ENCODE results near the gene TIMP3.

The TIMP3 gene

DNA sequence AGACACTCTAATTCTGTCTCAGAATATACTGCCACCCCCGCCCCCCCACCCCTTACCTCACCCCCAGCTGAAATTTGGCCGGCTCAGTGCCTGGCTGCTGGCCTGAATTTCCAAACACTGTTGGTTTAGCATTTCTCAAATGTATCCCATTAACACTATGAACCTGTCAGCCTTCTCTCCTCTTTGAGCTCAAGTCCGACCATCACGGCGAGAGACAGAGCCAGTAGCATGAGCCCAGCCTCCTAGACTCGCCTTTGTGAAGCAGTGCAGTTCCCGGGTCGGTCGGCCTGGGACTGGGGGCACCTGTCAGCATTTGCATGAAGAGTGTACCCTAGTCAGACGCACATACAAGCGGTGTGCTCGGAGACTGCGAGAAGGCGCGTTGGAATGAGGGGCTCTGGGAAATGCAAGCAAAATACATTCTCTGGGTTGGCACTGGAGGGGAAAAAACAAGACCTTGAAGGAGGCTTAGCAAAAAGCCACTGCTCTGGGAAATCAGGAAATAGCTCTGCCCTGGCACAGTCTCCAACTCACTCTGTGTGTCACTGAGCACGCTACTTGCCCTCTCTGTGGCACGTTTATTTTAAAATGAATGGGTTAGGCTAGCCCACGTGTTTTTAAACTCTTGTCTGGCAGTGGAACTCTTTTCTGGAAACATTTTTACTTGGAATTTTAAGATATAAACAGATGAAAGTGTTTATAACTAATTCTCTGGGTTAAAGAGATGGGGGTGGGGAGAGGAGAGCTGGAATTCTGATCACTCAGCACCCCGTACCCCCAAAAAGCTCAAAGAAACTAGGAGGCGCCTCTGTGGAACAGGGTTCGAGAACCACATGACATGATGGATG lies 108.3 kb downstream of the TIMP3 start:
- FAIRE-seq = no peak

DNA sequence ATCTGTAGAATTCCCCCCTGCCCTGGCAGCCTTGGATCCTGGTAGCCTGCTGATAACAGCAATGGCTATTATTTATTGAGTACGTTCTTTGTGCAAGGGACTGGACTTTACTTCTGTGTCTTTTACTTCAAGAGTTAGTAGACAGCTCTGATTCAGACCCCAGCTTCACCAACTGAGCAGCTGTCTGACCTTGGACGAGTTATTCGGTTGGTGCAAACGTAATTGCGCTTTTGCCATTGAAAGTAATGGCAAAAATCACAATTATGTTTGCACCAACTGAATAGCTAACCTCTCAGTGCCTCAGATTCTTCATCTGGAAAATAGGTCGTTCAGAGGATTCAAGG lies 108.9 kb downstream of the TIMP3 start:
- no peak for FAIRE-seq
- DNase-seq (ENCODE audit: extremely low spot score, insufficient read length, low read depth) = no peak

More for the DNA sequence above, 108.3 kb downstream of the TIMP3 start:
- no peak for DNase-seq (ENCODE audit: extremely low spot score, insufficient read length, low read depth)

GRCh38 chr22:32911503-32911902 lies 110.0 kb downstream of the TIMP3 start:
- DNase-seq (ENCODE audit: extremely low spot score, insufficient read length, low read depth) = no peak
- no peak for FAIRE-seq
